ENCODE measurements around the gene KRTAP5-9. TPM values are rescaled to one million over a fixed set of nuclear protein-coding genes. Genes with fewer than 3 reads are reported as not detected.
"Not testable (repeated sequence)": the region's sequence is repeated elsewhere in the genome, so short reads cannot be mapped to it uniquely, and the experiment has no call there.

Gene KRTAP5-9
- total and polyA plus RNA-seq, 9 of the 15 experiments (the other 6 are each of a cell fraction or from before 2014, with no cell fraction given): not detected

DNA sequence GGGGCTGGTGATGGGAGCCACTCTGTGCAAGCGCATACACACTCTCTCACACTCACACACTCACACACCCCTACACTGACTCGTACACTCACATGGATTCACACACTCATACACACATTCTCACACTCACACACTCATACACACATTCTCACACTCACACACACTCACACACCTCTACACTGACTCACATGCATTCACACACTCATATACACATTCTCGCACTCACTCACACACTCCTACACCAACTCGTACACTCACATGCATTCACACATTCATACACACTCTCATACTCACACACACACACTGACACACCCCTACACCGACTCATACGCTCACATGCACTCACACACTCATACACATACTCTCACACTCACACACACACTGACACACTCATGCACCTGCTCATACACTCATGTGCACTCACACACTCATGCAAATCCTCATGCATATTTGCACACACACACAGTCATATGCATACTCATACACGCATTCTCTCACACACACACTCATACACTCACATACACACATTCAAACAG, 29.3 kb downstream of the KRTAP5-9 start:
- 1% methylated on average over 7 of the region's 7 CpGs for WGBS (ENCODE audit: insufficient coverage, low coverage, missing lambda C conversion rate)
- no peak for FAIRE-seq
- Histone ChIP-seq H3K27ac (ENCODE audit: extremely low read depth, low read depth, low read length) (no peak overlapping the region), H3K27me3 (ENCODE audit: control insufficient read depth in 2 of 2, insufficient read depth in 2 of 2, low read length in 2 of 2) (peaks cover 35 to 56% of the 10 kb centered on the region in 2 experiments), H3K4me3 (no peak overlapping the region), H4K20me1 (replicated peaks; ENCODE audit: control insufficient read depth, insufficient read depth, low read length) (no peaks in the 10 kb centered on the region), H3K4me1 (replicated peaks in 1 of 2; ENCODE audit: control insufficient read depth in 2 of 2, insufficient read depth in 2 of 2, low read length in 2 of 2) (no peaks in the 10 kb centered on the region), H3K4me2 (ENCODE audit: insufficient read depth, low read length) (no peak overlapping the region), H3K9me1 (ENCODE audit: control insufficient read depth, insufficient read depth, low read length) (no peaks in the 10 kb centered on the region), H2AFZ (ENCODE audit: low read depth, low read length) (no peak overlapping the region), H3K9me3 (replicated peaks; ENCODE audit: control insufficient read depth, insufficient read depth, low read depth, low read length) (no peaks in the 10 kb centered on the region), H3K36me3 (ENCODE audit: control insufficient read depth, insufficient read depth, low read length) (no peaks in the 10 kb centered on the region), H3K79me2 (ENCODE audit: control insufficient read depth, insufficient read depth, low read length) (no peaks in the 10 kb centered on the region), H3K9ac (ENCODE audit: insufficient read depth in 1 of 2, low read depth in 2 of 2, low read length in 2 of 2) (no peak overlapping the region)
- BruUV-seq (replicated peaks): no TSS peak
- in situ Hi-C loops (cut with MboI): loop anchor here (25.0 kb wide), 1 partner anchor 860 kb away; the partner anchor contains the start of gene CLPB
- TF ChIP-seq OTX1 (CRISPR knock-in tag; IDR thresholded peaks at IDR 0.05) (peak; percentile 49; the same call in 1 of the 2 replicates), ZC3H4 (CRISPR knock-in tag; IDR thresholded peaks at IDR 0.05; ENCODE audit: borderline replicate concordance) (no peak)
- TF ChIP-seq, protein P1, sequence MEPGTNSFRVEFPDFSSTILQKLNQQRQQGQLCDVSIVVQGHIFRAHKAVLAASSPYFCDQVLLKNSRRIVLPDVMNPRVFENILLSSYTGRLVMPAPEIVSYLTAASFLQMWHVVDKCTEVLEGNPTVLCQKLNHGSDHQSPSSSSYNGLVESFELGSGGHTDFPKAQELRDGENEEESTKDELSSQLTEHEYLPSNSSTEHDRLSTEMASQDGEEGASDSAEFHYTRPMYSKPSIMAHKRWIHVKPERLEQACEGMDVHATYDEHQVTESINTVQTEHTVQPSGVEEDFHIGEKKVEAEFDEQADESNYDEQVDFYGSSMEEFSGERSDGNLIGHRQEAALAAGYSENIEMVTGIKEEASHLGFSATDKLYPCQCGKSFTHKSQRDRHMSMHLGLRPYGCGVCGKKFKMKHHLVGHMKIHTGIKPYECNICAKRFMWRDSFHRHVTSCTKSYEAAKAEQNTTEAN (CRISPR knock-in tag; IDR thresholded peaks at IDR 0.05): peak; percentile 97
- POLR2A ChIA-PET: no interaction called here
- CTCF ChIA-PET (ENCODE audit: low intra/inter-chr PET ratio): no interaction called here
- ATAC-seq: no peak
- intact Hi-C loops (cut with micrococcal nuclease): no loop called here
- no peak for DNase-seq (ENCODE audit: extremely low read depth in 1 of 4, low spot score in 3 of 4)

DNA sequence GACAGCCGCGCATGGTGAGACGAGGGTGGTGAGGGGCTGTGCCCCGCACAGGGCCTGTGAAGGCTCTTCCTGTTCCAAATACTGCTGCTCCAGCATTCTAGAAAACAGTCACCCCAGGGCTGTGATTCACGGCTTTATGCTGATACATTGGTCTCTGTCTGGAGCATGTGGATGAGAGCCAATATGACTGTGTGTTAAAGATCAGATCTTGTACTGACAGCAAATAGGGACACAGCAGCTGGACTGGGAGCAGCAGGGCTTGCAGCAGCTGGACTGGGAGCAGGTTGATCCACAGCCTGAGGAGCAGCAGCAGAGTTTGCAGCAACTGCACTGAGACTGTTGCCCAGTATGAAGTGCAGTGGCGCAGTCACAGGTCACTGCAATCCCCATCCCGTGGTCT, 31.3 kb downstream of the KRTAP5-9 start:
- H3K9me1 ChIP-seq (ENCODE audit: control insufficient read depth, insufficient read depth, low read length); intact Hi-C loops (cut with micrococcal nuclease); DNase-seq (ENCODE audit: extremely low read depth in 1 of 4, low spot score in 3 of 4); H3K4me1 ChIP-seq (replicated peaks in 1 of 2; ENCODE audit: control insufficient read depth in 2 of 2, insufficient read depth in 2 of 2, low read length in 2 of 2); POLR2A ChIA-PET; H2AFZ ChIP-seq (ENCODE audit: low read depth, low read length); H3K4me2 ChIP-seq (ENCODE audit: insufficient read depth, low read length); ATAC-seq; H3K36me3 ChIP-seq (ENCODE audit: control insufficient read depth, insufficient read depth, low read length); H3K9ac ChIP-seq (ENCODE audit: insufficient read depth in 1 of 2, low read depth in 2 of 2, low read length in 2 of 2); H3K27ac ChIP-seq (ENCODE audit: extremely low read depth, low read depth, low read length); H3K79me2 ChIP-seq (ENCODE audit: control insufficient read depth, insufficient read depth, low read length); H4K20me1 ChIP-seq (replicated peaks; ENCODE audit: control insufficient read depth, insufficient read depth, low read length); BruUV-seq (replicated peaks); FAIRE-seq; H3K9me3 ChIP-seq (replicated peaks; ENCODE audit: control insufficient read depth, insufficient read depth, low read depth, low read length); H3K4me3 ChIP-seq: not testable (repeated sequence)
- in situ Hi-C loops (cut with MboI): loop anchor here (25.0 kb wide), 1 partner anchor 858 kb away; the partner anchor contains the start of gene CLPB
- CTCF ChIA-PET (ENCODE audit: low intra/inter-chr PET ratio): interaction anchor here (0.6 kb wide), 1 partner anchor 982 kb away, joined by 7 read pairs; no protein-coding TSS in a partner anchor
- peaks cover 20 to 46% of the 10 kb centered on the region in 2 experiments for H3K27me3 ChIP-seq (ENCODE audit: control insufficient read depth in 2 of 2, insufficient read depth in 2 of 2, low read length in 2 of 2)
- 28% methylated on average over 7 of the region's 7 CpGs for WGBS (ENCODE audit: insufficient coverage, low coverage, missing lambda C conversion rate)
